Measurements from ENCODE around the gene PLXDC2. TPM values are rescaled to one million over a fixed set of nuclear protein-coding genes. Genes with fewer than 3 reads are reported as not detected.

The PLXDC2 gene
- total RNA-seq, 1 experiment from 2014 or later: 38.7 TPM

DNA sequence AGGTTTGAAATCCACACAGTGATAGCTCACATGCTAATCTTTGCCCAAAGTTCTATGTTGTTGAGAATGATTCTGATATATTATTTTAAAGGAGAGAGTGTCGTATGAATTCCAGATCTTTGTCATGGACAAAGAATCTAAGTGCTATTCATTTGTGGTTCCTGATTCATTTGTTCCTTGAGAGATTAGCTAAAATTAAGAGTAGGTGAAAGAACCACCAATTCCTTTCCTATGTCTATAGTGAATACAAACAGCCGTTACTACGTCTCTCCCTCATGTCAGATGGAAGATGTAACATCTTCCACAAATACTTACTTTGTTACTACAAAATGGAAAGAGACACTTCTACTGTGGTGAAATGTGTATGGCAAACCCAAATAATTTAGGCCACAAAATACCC is 3.3 kb upstream of the PLXDC2 start:
- DNase-seq: no peak

More for the DNA sequence above, 3.3 kb upstream of the PLXDC2 start:
- Histone ChIP-seq H4K8ac (replicated peaks; ENCODE audit: insufficient read length, low read depth, low read length) (no peak overlapping the region), H2BK120ac (ENCODE audit: low read depth, low read length, poor library complexity, severe bottlenecking) (no peak overlapping the region), H2AK5ac (ENCODE audit: insufficient read length, low read length) (no peak overlapping the region), H3K4me2 (ENCODE audit: insufficient read depth, insufficient read length, low read length) (no peak overlapping the region), H4K20me1 (ENCODE audit: control insufficient read depth, insufficient read depth, insufficient read length) (no peaks in the 10 kb centered on the region), H3T11ph (ENCODE audit: low read length) (no peak overlapping the region), H3K79me2 (ENCODE audit: insufficient read depth, low read length) (peaks cover 2% of the 10 kb centered on the region; the same call in 1 of the 2 replicates), H2AFZ (ENCODE audit: low read length) (no peak overlapping the region), H3K23me2 (ENCODE audit: insufficient read length, low read depth, low read length, poor library complexity, severe bottlenecking) (peaks cover 10% of the 10 kb centered on the region), H3K79me1 (ENCODE audit: insufficient read depth, low read depth, low read length, poor library complexity, severe bottlenecking) (no peaks in the 10 kb centered on the region), H3K14ac (ENCODE audit: insufficient read depth, low read length) (no peak overlapping the region), H2BK15ac (ENCODE audit: low read depth, low read length) (no peak overlapping the region), H3K56ac (ENCODE audit: insufficient read length, low read depth, low read length) (no peak overlapping the region), H4K91ac (ENCODE audit: insufficient read length, low read depth, low read length) (no peak overlapping the region), H3K23ac (ENCODE audit: insufficient read length, low read depth, low read length) (no peak overlapping the region), H3K4me1 (ENCODE audit: insufficient read depth, low read length) (no peaks in the 10 kb centered on the region), H2BK12ac (ENCODE audit: insufficient read length, low read depth, low read length) (no peak overlapping the region), H3K4ac (ENCODE audit: low read depth, low read length) (no peak overlapping the region), H4K5ac (ENCODE audit: insufficient read length, low read depth, low read length) (no peak overlapping the region), H2BK20ac (ENCODE audit: low read depth, low read length, poor library complexity, severe bottlenecking) (no peak overlapping the region), H2BK5ac (ENCODE audit: insufficient read length, low read length) (no peak overlapping the region), H3K18ac (ENCODE audit: insufficient read length, low read depth, low read length) (no peak overlapping the region), H3K27me3 (ENCODE audit: insufficient read depth, low read length) (no peaks in the 10 kb centered on the region), H3K27ac (ENCODE audit: insufficient read length, low read depth, low read length) (no peak overlapping the region), H3K9ac (ENCODE audit: extremely low read depth, insufficient read length, low read length) (no peak overlapping the region), H3K9me3 (ENCODE audit: control insufficient read depth, low read depth, low read length) (no peaks in the 10 kb centered on the region)
- H3K36me3 Mint-ChIP-seq (ENCODE audit: insufficient read depth in 1 of 3, low read depth in 3 of 3): no peaks in the 10 kb centered on the region
- TF ChIP-seq CTCF (conservative IDR thresholded peaks at IDR 0.05): no peak
- WGBS (ENCODE audit: extremely low coverage, insufficient read length, low lambda C conversion rate): no CpG with 5 or more reads among the region's 3 CpGs
- no peaks in the 10 kb centered on the region; the same call in 1 of the 2 replicates for H3K27me3 Mint-ChIP-seq (ENCODE audit: low read depth)
- peaks cover 17 to 23% of the 10 kb centered on the region in 2 experiments for H3K4me1 Mint-ChIP-seq
- H3K4me3 Mint-ChIP-seq: no peak overlapping the region
- H3K9me3 Mint-ChIP-seq: no peaks in the 10 kb centered on the region
- H3K27ac Mint-ChIP-seq: no peak overlapping the region

Measured in H9 (cell line).